NCI-H146 (cell line): ENCODE measurements around the gene IRAG1.

Source experiments
- DNase-seq: peaks from one replicate; lab custom pipeline; 2025; lab: John Stamatoyannopoulos, UW

The IRAG1 gene

DNA sequence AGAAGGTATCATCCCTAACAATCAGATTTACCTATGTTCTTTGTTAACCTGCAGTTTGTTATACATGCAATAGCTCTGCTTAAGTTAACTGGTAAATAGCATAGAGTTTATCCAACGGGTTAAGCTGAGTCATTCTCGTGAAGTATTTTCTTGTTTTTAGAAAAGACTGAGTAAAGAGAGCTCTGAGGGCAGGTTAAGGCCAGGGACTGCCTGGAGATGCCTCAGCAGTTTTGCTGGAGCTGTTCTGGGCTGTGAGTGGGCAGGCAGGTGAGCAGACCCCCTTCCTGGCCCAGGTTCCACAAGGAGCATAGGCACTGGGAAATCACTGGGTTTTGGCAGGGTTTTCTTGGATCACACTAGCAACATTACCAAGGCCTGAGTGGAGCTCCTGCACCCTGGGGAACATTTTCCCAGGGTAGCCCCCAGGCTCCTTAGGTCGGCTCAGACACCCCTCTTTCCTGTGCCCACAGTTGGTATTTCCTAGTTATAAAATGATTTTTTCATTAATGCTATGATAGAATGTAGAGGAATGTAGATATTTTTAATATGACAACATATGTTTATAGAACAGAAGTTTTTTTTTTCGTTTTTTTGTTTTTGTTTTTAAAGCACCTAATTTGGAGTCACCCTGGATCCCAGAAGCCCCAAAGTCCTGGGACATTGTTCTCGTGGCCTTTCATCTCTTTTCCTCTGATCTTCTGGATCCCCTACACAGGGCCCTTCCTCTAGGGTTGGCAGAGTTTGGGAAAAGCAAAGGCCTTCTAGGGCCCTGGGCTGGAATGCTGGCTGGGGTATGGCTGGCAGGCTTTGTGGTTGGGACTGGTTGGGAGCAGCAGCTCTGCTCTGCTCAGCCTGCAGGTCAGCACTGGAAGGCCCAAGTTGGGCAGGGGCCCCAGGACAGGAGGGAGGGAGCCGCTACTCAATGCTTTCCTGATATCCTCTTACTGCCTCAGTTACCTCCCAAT, 26.7 kb downstream of the IRAG1 start:
- no peak for DNase-seq

DNA sequence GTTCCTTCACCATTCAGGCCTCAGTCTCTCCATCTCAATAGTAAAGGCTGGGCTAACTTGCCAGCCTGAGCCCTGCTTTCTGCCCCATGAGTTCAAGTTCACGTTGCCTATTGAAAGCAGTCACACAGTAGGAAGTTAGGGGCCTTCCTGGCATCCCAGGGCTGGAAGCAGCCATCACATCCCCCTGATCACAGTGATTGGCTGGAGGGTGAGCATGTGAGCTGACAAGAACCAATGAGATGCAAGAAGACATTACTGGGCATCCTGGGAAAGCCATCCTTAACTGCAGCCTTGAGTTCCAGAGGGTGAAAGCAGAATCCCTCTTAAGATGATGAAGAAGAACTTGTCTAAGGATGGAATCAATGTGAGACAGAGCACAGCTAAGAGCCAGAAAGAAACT, 29.1 kb downstream of the IRAG1 start:
- DNase-seq = no peak

DNA sequence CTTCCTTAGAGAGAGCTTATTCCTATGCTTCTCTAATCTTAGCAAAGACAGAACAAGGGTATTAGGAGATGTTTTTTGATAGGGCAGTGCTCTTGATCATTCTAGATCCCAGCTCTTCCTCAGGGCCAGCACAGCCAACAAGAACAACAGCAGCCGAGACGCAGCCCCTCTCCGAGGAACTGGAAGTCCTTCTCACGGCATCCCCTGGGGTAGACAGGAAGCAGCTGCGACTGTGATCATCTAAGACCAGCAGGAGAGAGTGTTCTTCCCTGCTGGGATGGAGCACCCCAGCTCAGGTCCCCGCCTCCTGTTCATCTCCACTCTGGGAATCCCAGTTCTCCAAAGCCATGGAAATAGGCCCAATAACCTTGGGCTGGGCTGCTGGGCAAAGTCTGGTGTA, 29.6 kb downstream of the IRAG1 start:
- peak; percentile 74 for DNase-seq

DNA sequence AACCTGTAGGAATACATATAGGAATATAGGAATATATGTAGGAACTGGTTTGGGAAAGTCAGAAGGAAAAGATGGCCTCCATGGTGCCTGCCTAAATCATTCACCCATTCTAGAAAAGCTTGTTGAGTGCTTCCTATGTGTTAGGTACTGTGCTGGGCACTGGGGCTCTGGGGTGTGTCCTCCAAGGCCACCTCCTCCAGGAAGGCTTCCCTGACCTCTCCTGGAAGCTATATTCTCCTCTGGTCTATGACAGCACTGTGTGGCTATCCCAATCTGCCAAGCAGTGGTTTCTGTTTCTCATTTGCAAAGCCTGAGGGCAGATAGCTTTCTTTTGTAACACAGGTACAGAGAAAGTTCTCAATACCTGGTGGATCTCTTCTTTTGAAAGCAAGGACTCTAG, 30.2 kb downstream of the IRAG1 start:
- DNase-seq = no peak

DNA sequence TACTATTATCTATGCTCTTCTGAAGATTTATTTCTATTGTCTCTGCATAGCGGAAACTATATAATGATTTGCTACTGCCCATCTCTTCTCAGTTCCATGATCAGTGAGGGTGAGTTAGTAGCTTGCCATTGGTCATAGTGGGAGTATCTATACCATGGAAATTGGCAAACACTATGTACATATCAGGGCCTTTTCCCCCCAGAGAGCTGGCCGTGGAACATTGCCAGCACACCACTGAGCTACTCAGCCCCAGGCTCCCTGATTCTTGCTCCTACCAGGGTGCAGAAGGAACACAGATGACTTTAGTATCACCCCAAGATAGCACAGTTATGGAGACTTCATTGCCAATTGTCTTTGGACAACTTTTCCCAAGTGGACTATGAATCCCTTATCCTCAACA, 33.2 kb downstream of the IRAG1 start:
- DNase-seq = no peak

DNA sequence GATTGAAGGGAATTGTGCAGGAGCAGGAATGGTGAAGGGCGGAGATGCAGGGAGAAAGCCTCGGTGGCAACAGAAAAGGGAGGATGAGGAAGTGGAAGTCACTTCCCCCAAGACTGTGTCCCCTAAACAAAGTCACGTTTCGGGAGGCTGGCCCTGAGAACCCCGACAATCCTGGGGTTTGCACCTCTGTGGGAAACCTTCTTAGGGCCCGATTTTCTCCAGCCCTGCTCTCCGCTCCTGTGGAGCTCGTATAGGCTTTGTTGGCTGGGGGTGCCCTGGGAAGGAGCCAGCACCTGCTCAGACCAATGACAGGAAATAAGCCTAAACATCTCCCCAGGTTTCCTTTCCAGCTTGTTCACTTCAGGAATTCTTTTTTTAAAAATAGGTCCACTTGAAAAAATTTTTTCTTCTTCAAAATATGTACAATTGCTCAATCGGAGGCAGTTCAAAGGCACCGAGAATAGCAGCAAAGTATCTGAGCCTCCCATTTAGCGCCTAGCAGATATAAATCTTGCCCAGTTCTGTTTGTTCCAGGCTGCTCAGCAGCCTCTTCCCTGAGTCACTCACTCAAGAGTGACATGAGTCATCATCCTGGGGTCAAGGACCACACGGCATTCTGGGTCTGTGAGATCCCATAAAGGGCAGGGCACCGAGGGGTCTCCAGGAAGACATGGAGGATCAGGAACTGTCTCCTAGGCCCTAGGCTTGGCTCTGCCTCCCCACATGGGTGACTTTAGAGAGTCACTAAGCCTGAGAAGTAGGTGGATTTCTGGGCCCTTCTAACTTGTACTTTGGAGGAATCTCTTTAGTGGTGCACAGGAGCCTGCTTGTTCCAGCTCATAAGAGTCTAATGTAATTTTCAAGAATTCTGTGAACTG, 34.0 kb downstream of the IRAG1 start:
- no peak for DNase-seq

DNA sequence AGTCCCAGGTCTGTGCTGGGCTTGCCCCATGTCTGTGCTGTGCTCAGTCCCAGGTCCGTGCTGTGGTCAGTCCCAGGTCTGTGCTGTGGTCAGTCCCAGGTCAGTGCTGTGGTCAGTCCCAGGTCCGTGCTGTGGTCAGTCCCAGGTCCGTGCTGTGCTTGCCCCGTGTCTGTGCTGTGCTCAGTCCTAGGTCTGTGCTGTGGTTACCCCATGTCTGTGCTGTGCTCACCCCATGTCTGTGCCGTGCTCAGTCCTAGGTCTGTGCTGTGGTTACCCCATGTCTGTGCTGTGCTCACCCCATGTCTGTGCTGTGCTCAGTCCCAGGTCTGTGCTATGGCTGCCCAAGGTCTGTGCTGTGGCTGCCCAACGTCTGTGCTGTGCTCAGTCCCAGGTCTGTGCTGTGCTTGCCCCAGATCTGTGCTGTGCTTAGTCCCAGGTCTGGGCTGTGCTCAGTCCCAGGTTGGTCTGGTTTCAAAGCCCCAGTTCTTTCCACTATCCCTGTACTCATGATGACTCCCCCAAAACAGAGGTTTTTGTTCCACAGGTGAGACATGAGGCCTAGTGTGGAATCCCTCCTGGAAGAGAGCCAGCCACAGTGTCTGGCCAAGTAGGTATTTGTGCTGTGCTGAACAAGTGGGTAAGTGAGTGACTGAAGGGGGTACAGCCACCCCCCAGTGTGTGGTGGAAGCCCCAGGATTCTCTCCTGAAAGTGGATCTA, 34.8 kb downstream of the IRAG1 start:
- no peak for DNase-seq

DNA sequence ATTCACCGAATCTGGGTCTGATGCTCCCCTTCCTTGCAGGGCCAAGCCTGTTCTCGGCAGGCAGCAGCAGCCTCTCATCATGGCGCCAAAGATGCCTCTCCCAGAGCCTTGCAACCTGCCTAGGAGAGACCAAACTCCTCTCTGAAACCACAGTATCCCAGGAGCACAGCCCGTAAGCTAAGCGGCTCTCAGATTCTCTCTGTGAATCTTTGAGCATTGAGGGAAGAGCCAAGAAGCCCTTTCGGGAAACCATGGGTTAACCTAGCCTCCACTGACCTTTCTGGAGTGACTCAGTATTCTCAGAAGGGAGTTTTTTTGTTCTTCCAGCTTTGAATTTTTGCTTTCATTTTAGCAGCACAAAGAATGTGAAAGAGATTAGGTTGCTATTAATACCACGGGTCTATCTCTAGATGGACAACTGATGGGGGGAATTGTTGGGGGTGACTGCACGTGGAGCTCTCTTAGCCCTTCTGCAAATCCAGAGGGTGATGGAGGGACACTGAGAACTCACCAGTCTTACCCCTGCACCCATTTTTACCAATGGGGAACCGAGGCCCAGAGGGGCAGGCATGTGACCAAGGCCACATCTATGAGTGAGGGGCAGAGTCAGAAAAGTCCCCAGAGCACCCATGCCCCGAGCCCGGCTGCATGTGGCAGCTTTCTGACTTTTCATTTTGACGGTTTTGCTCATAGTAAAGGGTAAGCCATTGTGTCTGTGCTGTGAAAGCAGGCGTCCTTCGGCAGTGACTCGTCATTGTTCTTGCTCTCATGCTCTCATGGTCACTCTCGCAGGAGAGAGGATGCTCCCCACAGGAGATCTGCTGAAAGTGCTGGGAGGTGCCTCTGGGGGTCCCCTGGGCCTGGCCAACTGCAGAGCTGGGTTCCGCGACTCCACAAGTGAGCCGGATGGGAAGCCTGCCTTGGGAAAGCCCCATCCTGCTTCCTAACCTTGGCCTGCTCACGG, 36.0 kb downstream of the IRAG1 start:
- no peak for DNase-seq

DNA sequence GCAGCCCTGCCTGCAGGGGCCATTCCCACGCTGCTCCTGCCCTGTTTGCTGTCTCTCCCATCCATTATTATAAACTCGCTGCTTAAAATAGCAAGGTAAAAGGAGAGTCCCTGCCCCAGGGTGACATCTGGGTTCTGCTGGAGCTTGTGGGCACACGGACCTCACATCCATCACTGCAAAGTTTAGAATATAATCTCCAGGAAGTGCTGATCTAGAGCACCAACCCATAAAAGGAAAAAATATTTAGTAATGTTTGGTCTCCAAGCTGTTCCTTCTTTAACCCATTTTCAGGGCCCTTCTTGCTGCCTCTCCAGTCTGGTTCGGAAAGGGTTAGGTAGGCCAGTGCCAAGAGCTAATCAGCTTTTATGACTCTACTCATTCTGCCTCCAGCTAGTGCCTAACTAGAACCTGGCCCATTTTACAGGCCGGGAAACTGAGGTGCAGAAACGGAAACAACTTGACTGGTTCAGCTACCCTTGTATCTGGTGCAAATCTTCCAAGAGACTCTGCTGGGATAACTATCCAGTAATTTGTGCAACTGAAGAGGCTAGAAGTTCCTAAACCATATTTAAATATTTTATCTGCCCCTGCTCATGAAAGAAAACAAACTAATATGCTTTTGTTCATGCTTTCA, 37.5 kb downstream of the IRAG1 start:
- no peak for DNase-seq

DNA sequence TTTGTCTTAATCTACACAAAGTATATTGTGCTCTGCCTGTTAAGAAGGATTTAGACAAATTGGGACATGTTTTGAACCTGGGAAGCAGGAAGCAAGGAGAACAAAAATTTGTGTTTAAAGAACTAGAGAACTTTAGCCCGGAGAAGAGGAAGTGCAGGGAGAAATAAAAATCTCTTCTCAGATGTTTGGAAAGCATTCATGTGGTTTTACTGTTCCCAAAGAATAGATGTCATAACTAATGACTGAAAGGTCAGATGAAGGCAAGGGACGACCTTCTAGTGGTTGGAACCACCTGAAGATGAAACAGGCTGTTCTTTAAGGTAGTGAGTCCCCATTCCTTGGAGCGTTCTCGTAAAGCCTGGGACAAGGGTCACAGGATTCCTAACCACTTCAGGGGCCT, 38.3 kb downstream of the IRAG1 start:
- no peak for DNase-seq

DNA sequence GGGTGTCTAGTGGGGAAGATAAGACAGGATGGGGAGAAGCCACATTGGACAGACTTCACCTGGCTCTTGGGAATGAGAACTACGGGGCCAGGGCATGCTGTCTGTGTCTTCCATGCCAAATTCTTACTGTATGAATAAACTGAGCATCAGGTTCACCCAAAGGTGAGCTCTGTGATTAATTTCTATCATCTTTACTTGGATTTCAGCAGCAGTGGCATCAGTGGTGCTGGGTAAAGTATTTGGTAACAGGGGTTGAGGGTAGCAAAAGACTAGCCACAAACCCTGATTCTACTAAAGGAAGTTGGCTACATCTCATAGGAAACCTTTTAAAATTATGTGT, 38.8 kb downstream of the IRAG1 start:
- no peak for DNase-seq

DNA sequence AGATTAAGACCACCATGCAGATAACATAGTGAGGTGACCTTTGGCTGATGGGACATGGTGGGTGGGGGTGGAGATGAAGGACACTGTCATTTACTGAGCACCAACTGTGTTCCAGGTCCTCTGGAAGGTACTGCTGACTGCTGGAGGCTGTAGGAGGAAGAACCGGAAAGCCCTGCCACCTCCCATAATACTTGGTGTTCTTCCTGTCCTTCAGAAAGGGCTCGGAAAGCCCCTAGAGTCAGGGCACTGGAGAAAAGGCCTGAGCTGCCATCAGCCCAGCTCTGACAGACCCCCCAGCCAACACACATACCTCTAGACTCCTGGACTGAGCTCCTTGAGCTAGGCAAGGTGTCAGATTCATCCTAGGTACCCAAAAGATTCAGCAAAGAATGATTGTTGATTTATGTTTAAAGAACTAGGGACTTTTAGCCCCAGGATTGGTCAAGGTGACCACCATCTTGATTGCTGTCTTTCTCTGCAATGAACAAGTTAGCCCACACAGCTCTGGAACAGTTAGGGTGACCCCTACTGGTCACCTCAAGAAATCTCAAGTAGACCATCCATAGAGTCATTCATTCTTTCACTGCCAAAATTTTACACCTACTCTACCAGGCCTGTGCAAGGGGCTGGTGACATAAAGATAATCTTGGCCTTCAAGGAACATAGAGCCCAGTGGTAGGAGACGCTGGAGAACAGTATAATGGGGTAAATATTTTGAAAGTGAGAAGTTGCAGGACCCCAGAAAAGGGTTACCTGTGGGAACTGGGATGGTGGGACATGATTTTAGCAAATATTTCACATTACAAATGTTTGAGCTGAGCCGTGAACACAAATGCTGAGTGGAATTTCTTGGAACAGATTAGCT, 39.4 kb downstream of the IRAG1 start:
- DNase-seq = peak; percentile 49

DNA sequence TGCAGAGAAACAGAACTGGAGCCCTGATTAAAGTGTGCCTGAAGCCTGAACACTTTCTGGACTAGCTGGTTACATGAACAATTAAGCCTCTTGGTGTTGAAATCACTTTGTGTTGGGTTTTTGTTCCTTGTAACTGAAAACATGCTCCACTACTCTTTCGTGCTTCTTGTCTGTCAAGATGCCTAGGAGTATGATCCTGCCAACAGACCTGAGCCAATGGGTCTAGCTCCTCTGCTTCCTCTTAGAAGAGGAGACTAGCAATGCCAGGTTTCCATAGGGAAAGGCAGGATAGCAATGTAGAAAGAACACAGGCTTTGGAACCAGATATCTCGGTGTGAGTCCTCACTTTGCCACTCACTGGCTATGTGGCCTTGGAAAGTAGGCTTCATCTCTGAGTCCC, 40.3 kb downstream of the IRAG1 start:
- DNase-seq = no peak

DNA sequence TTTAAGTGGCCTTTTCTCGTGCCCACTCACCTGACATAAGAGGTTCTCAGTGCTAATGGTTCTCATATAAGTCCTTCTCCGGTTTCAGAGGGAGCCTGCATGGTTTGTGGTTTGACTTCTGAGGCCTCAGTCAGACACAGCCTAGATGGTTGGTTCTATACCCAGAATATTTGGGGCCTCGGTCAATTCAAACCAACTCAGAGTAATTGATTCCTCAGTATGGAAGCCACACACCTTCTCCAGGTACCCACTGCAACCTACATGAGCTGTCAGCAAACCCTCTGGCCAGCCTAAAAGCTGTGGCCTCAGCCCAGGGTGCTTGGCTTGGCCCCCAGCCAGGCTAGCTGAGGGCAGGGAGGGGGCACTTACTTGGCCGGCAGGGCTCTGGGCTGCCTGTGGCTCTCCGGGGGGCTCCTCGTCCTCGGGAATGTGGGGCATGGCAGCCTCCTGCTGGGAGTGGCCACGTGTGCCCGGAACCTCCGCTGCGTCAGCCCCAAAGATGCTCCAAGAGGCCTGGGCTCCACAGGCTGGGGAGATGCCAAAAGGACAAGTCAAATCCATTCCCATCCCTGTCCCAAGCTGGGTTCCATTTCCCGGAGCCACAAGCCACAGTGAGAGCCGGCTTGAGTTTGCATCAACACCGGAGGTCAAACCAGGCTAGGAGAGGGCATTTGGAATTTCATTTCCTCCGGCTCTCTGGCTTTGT, 41.7 kb downstream of the IRAG1 start:
- no peak for DNase-seq

DNA sequence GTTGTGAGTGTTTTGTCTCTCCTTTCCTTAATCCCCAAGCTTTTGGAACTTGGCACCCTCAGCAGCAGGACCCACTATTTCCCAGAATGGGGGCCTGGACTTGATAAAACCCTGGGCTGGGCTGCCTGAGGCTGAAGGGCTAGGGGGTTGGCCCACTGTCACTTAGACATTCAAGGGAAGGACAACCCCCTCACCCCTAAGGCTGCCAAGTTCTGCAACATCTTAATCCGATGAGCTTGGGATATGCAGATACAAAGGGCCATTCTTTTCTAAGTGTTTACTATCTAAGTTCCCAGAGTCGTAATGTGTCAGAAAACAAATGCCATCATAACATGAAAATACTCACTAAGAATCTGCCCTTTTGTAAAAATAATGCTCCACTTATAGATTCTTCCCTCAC, 42.9 kb downstream of the IRAG1 start:
- no peak for DNase-seq

DNA sequence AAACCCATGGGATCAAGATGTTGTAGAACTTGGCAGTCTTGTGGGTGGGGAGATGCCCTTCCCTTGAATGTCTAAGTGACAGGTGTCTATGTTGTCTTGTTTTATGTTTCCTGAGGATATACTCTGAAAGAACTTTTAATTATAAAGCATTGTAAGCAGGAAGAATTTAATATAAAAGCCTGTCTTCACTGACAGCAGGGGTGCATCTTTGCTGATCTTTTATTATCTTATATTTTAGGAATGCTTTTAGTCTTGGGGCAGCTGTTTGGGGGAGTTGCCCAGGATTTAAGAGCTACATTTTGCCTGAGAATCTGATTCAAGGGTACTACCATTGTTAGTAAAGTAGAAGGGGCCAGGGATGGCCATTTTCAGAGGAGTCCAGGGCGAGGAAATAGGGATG, 43.4 kb downstream of the IRAG1 start:
- no peak for DNase-seq

DNA sequence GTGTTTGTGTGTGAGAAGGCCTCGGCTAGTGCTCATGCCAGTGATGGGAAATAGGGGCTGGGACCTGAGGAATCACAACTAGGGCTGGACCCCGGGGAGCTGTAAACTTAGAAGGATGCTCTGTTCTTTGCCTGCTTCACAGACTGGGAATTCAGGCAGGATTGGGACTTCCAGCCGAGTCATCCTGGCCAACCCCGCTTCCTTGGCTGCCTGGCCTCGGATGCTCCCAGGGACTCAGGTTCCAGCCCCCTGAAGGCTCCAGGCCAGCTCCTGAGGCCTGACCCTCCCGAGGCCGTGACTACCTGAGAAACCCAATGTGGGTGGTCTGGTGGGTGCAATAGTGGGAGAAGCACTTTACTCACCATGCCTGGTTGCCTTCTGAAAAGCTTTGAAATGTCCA, 44.7 kb downstream of the IRAG1 start:
- no peak for DNase-seq

DNA sequence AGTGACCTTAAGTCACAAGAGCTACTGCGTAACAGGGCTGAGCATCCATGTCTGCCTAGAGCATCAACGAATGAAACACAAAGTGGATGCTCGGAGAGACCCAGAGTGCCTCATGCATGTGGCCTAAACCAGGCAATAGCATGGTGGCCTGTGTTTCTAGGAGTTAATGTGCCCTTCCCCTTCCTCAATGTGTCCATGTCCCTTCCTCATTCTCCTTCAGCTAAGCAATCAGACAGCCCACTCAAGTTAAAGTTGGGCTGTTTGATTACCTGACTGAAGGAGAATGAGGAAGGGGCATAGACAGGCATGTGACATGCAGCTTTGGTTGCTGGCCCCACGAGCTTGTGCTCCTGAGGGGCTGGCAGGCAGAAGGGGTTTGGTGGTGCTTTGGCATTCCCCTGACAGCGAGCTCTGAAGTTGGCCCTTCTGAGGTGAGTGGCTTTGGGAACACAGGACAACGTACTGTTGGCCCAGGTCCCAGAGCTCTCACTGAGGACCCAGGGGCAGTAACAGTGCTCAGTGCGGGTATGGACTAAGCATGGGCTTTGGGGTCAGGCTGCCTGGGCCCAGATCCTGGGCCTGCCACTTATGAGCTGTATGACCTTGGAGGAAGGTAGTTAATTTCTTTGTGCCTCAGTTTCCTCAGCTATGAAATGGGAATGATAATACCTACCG, 46.7 kb downstream of the IRAG1 start:
- no peak for DNase-seq

DNA sequence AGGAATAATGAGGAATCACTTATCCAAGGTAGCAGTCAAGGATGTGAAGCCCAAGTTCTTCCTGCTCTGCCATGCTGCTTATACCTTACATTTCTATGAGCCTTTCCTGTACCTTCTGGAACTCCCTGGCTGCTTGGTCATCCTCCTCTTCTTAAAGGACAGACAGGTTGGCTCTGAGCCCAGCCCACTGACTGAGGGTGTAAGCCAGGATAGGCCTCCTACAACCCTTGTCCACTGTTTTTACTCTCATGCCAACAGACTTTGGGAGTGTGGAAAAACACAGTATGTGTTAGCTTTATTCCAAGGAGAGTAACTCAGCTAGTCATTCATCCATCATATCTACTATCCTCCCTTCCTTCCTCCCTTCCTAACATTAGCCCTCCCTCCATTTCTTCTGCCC, 47.5 kb downstream of the IRAG1 start:
- no peak for DNase-seq
